ENCODE data around the gene TIMM23B.
A peak's percentile ranks its signal among the peaks of the same experiment; 100 is the strongest.
"Not testable (repeated sequence)": the region's sequence is repeated elsewhere in the genome, so short reads cannot be mapped to it uniquely, and the experiment has no call there.

TIMM23B gene, protein sequence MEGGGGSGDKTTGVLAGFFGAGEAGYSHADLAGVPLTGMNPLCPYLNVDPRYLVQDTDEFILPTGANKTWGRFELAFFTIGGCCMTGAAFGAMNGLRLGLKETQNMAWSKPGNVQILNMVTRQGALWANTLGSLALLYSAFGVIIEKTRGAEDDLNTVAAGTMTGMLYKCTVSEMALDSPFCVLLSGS

DNA sequence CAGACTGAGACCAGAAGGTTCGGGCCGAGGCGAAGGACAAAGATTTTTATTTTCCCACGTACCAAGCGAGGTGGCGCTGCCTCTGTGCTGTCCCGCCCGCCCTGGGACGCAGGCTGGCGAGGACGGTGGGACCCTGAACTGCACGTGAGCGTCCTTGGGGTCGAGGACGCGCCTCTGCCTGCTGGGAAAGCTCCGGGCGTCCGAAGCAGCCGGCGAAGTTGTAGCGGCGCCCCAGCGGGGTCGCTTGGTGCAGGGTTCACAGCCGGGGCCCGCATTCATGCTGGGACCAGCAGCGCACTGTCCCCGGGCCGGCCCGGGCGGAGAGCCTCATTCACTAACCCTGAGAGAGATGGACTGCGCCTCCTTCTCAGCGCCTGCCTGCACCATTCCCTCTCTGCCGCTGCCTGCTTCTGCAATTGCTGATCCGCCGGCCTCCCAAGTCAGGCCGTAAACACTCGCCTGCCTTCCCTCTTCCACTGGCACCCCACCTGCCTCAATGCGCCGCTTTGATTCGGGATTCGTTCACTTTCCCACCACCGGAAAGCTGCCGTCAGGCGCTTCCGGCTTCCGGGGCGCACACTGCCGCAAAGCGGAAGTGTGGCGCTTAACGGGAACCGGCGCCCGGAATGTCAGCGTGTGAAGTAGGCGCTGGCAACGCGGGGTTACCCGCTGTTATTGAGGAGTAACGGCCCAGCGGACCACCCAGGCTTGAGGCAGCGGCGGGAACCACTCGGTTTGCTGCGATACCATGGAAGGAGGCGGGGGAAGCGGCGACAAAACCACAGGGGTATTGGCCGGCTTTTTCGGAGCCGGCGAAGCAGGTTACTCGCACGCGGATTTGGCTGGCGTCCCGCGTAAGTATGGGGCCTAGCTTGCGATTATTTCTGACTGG lies at the start of gene TIMM23B, which contains the start of gene PARG:
Gene TIMM23B (plus strand): TSS at position 607 of the 892 bp plus-strand sequence. CDS start 142 bp downstream, at position 749.
Gene PARG (minus strand): TSS at position 581 of the 892 bp plus-strand sequence. CDS start 302 bp downstream, at position 279.
- Mint-ChIP-seq H3K4me1 (peaks cover 35% of the 10 kb centered on the region), H3K4me3 (peak within 1 kb of the TSS; percentile 99), H3K27ac (peak within 1 kb of the TSS; percentile 95)
- not testable (repeated sequence) for H3K9me3 Mint-ChIP-seq, H3K36me3 Mint-ChIP-seq, H3K27me3 Mint-ChIP-seq
- peak; percentile 94 for ATAC-seq

DNA sequence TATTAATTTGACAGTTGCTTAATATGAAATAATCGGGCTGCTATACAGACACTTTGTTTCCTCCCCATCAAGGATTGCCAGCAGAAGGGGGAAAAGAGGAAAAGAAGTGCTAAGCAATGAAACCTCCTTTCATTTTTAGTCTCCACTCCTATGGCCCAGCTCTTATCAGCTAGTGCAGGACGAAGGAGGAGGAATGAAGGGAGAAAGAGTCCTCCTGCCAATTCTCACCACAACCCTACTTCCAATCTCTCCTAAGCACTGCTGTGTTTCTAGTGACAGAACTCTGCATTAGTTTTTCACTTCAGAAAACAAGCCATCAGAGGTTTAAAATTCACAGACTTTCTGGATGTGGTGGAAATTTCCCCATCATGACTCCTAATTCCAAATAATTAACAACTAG lies 41.9 kb upstream of the TIMM23B start:
- H3K27me3 Mint-ChIP-seq, H3K27ac Mint-ChIP-seq, H3K4me1 Mint-ChIP-seq, H3K4me3 Mint-ChIP-seq, H3K9me3 Mint-ChIP-seq, ATAC-seq: not testable (repeated sequence)
- H3K36me3 Mint-ChIP-seq: peaks cover 29% of the 10 kb centered on the region

DNA sequence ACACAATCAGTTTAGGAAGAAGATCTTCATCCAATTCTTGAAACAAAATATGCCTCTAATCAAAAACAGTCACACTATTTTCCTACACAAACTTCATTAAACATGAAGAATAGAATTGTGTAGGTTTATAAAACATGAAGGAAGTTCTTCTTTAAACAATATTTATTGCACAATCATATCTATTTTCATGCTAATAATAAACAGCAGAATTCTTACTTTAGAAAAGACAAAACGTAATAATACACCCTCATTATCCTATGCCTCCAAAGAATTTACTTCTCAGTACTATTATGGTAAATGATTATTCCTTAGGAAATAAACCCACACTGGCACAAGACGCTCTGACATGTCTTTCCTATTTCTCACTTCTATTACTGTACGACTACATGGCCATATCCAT lies 41.4 kb upstream of the TIMM23B start:
- not testable (repeated sequence) for H3K4me1 Mint-ChIP-seq, H3K9me3 Mint-ChIP-seq, H3K27ac Mint-ChIP-seq, H3K27me3 Mint-ChIP-seq, ATAC-seq, H3K4me3 Mint-ChIP-seq
- peaks cover 29% of the 10 kb centered on the region for H3K36me3 Mint-ChIP-seq

DNA sequence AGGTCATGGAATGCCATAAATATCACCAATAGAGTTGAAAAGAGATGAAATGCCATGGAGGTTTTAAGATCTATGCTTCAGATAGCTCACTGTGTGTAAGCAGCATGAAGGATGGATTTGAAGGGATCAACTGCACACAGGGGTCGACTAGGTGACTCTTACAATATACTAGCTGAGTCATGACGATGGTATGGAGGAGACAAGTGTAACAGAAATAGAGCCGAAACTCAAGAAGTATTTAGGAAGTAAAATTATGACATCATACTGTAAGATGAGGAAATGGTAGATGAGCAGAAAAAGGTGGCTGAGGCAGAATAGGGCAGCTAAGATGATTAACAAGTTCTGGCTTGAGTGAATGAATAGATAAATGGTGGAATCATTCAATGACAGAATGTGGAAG lies 38.0 kb upstream of the TIMM23B start:
- H3K4me1 Mint-ChIP-seq, ATAC-seq, H3K27ac Mint-ChIP-seq, H3K9me3 Mint-ChIP-seq, H3K27me3 Mint-ChIP-seq, H3K4me3 Mint-ChIP-seq: not testable (repeated sequence)
- H3K36me3 Mint-ChIP-seq: peaks cover 31% of the 10 kb centered on the region

DNA sequence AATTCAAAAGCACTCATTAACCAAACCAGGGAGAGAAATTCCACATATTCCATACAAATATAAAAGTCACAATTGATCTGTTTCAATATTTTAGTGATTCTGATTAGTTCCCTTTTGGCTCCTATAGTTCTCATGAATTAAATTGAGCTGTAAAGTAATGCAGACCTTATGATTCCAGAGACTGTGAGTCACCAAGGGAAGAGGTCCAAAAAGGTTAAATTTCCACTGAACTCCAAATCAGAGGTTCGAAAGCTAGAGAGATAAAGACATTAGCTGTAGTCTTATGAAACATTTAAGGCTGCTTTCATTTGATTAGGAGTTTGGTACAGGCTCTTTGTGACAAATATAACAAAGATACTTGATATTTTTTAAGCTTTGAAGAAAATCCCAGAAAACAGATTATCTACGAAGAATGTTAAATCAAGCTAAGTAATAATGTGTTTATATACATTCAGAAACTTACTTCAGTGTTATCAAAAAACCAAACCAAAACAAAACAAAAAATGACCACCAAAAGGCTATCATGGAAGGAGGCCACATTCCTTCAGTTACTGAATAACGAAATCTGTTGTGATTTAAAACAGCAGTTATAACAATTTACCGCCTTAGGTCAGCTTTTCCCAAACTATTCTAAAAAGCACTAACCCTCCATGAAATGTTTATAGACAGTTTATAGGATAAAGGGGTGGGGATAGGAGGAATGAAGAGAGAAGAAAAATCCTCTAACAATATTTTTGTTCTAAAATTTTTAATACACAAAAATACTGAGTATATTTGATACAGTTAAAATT lies 33.4 kb upstream of the TIMM23B start:
- H3K36me3 Mint-ChIP-seq: peaks cover 27% of the 10 kb centered on the region
- not testable (repeated sequence) for H3K9me3 Mint-ChIP-seq, ATAC-seq, H3K4me1 Mint-ChIP-seq, H3K4me3 Mint-ChIP-seq, H3K27me3 Mint-ChIP-seq, H3K27ac Mint-ChIP-seq

DNA sequence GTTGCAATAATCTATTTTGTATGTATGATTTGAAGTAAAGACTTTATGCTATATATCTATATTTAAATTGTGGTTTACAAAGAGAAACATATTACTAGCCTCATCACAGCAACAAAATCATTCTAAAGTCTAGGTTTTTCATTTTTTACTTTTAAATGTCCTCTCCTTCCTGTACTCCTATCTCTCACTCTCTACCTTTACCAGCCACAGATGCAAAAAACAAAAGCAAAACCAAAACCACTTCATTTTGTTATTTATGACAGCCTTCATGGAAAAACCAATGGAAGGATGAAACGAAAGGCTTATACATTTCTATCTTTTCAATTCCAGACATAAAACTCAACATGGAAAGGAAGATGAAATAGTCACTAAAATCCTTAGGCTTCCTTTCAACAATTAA lies 31.6 kb upstream of the TIMM23B start:
- H3K36me3 Mint-ChIP-seq: peaks cover 19% of the 10 kb centered on the region
- H3K4me1 Mint-ChIP-seq, H3K27ac Mint-ChIP-seq, H3K9me3 Mint-ChIP-seq, ATAC-seq, H3K27me3 Mint-ChIP-seq, H3K4me3 Mint-ChIP-seq: not testable (repeated sequence)

DNA sequence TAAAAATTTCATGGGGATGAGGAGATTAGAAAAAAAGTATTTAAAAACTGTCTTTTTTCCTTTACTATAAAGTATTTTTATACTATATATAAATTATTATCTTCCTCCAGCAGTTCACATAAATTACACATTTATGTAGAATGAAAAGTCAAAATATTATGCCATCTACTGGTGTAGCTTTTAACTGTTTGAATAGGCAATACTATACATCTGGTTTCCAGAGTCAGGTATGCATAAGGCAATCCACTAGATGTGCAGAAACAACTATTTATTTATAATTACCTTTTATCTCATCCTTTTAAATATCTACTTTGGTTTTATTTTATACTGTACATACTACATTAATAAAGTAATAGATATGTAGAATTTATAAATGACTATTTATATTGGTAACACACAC lies 25.4 kb upstream of the TIMM23B start:
- H3K4me1 Mint-ChIP-seq, H3K27ac Mint-ChIP-seq, H3K27me3 Mint-ChIP-seq, H3K9me3 Mint-ChIP-seq, ATAC-seq, H3K4me3 Mint-ChIP-seq: not testable (repeated sequence)
- H3K36me3 Mint-ChIP-seq: peaks cover 16% of the 10 kb centered on the region

DNA sequence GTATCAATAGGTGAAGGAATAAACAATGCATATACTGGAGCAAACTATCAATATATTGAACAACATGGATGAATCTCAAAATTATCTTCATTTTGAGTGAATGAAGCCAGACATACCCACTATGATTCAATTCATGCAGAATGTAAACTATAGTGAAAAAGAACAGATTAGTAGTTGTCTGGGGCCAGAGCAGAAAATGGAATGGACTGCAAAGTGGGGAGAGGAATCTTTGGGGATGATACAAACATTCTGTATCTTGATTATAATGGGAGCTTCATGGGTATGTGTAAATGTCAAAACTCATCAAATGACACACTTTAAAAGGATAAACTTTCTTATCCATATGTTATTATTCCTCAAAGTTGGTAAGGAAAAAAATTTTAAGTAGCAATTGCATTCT lies 23.9 kb upstream of the TIMM23B start:
- not testable (repeated sequence) for H3K4me1 Mint-ChIP-seq, H3K27me3 Mint-ChIP-seq, H3K27ac Mint-ChIP-seq, ATAC-seq, H3K4me3 Mint-ChIP-seq, H3K9me3 Mint-ChIP-seq
- H3K36me3 Mint-ChIP-seq: peaks cover 17% of the 10 kb centered on the region

DNA sequence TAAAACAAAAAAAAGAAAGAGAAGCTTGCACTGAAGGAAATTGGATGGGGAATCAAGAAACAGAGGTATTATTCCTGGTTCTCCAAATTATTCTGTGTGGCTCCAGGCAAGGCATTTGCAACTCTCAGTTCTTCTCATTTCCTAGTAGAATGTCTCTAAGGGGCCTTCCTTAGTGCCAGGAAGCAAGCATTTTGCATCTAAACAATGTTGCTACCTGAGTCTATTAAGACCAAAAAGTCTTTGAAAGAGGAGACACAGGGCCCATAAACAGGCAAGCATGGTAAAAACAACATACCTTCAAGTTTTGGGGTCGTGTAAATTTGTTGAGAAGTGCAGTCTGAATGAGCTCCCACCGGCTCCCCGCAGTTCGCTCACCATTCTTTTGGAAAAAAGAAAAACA lies 19.8 kb upstream of the TIMM23B start:
- not testable (repeated sequence) for H3K4me3 Mint-ChIP-seq, H3K27me3 Mint-ChIP-seq, H3K9me3 Mint-ChIP-seq, ATAC-seq, H3K27ac Mint-ChIP-seq, H3K4me1 Mint-ChIP-seq
- H3K36me3 Mint-ChIP-seq: peaks cover 16% of the 10 kb centered on the region

DNA sequence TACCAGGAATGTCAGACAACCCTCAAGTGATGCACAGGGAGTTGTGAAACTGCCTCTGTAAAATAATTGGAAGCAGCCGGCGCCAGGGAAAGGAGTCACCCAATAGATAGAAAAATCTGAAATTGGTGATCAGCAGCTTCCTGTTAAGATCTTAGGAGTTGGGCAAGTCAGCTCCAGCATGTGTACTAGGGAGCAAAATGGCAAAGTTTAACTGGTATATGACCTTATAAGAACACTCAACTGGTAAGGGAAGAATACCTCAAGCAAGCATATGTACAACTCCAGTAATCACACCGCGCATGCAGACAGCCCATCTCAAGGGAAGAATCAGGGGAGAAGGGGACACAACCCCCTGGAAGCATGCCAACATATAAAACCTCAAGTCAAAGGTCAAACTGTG lies 18.3 kb upstream of the TIMM23B start:
- ATAC-seq, H3K27me3 Mint-ChIP-seq, H3K9me3 Mint-ChIP-seq, H3K4me1 Mint-ChIP-seq, H3K27ac Mint-ChIP-seq, H3K4me3 Mint-ChIP-seq: not testable (repeated sequence)
- peaks cover 12% of the 10 kb centered on the region for H3K36me3 Mint-ChIP-seq

DNA sequence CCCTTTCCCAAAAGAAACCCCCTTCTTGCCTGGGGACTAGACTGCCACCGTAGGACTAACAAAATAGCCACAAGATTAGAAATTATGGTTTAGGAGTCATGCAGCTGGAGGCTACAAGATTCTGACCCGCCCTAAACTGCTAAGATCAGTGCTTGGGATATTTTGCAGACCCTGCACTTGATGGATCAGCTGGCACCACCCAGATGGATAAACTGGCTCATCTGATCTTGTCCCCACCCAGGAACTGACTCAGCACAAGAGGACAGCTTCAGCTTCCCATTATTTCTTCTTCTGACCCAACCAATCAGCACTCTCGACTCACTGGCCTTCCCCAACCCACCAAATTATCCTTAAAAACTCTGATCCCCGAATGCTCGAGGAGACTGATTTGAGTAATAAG lies 10.6 kb upstream of the TIMM23B start:
- H3K9me3 Mint-ChIP-seq, H3K27me3 Mint-ChIP-seq, H3K4me3 Mint-ChIP-seq, H3K27ac Mint-ChIP-seq, H3K4me1 Mint-ChIP-seq, ATAC-seq: not testable (repeated sequence)
- peaks cover 14% of the 10 kb centered on the region for H3K36me3 Mint-ChIP-seq

DNA sequence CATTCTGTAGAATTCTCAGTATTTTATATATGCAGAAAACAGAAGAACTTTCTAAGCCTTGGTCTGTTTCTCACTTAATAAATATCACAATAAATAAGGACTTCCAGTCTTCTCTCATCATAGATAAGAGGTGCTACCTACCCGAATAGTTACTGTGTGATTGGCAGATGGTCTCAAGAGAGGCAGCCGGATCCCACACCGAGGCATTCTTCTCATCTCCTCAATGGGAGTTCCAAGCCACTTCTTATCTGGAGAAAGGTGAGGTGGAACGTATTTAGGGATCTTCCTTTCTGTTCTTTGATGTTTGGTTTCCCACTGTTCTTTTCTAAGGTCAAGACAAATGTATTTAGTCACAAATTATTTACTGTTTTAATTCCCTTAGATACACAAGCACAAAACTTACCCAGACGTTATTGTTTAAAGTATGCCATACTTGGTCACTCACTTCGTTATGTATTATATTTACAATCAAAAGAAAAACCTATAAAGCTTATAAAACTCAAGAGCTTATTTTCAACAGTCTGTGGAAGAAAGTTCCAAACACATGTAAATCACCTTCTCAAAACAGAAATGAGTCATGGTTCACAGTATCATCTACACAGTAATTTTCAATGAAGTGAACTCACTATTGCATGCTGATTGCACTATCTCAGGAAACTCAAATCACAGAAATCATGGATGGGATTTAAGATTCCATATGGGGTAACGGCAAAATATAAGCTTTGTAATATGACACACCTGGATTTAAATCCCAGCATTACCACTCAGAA lies 9.7 kb upstream of the TIMM23B start:
- not testable (repeated sequence) for ATAC-seq, H3K27me3 Mint-ChIP-seq, H3K27ac Mint-ChIP-seq, H3K4me3 Mint-ChIP-seq, H3K9me3 Mint-ChIP-seq
- Mint-ChIP-seq H3K4me1 (peaks cover 11% of the 10 kb centered on the region), H3K36me3 (peaks cover 10% of the 10 kb centered on the region)

DNA sequence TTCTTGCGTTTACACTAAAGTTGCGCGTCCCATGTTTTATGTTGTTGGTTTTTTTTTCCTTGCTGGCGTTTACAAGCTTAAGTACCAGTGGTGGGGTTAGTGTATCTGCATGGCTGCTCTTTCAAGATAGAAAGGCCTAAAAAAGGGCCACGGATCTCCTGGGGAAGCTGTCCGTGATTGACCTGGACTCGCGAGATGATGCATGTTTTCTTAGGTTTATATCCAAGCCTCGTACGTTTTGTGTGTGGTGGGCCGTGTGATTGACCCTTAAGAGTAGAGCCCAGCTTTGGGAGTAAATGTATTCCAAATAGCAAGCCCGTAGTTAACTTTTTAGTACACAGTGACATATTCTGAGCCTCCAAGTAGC lies 469 bp downstream of the TIMM23B start:
- H3K9me3 Mint-ChIP-seq, ATAC-seq, H3K36me3 Mint-ChIP-seq, H3K27me3 Mint-ChIP-seq: not testable (repeated sequence)
- Mint-ChIP-seq H3K27ac (peak overlapping the region; percentile 95), H3K4me1 (peaks cover 35% of the 10 kb centered on the region), H3K4me3 (peak overlapping the region; percentile 99)

DNA sequence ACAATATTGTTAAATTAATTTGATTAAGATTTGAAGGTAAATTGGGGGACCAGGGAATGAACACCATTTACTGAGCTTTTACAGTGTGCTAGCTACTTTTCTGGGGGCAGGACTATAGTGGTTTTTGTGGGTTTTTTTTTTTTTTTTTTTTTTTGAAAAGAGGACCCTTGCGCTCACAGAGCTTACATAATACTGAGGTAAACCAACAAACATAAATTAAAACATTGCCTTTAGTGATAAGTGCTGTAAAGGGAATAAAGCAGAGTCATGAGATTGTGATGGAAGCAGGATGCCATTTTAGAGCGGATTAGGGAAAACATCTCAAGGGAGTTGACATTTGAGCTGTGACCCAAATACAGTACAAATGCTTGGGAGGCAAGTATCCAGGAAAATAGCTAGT lies 1.8 kb downstream of the TIMM23B start:
- Mint-ChIP-seq H3K4me1 (peaks cover 35% of the 10 kb centered on the region), H3K27ac (peak overlapping the region; percentile 95), H3K36me3 (peaks cover 11% of the 10 kb centered on the region)
- not testable (repeated sequence) for H3K27me3 Mint-ChIP-seq, H3K4me3 Mint-ChIP-seq, ATAC-seq, H3K9me3 Mint-ChIP-seq

DNA sequence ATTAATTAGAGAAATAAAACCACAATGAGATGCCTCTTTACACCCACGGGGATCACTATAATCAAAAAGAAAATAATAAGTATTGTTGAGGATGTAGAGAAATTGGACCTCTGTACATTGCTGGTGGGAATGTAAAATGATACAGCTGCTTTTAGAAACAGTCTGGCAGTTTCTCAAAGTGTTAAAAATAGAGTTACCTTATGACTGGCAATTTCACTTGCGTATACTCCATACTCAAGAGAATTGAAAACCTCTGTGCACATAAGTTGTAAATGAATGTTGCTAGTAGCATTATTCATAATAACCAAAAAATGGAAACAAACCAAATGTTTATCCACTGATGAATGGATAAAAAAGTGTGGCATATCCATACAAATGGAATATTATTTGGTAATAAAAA lies 6.3 kb downstream of the TIMM23B start:
- not testable (repeated sequence) for H3K4me3 Mint-ChIP-seq

More for the DNA sequence above, 6.3 kb downstream of the TIMM23B start:
- H3K36me3 Mint-ChIP-seq: peaks cover 11% of the 10 kb centered on the region
- not testable (repeated sequence) for H3K9me3 Mint-ChIP-seq, ATAC-seq, H3K27me3 Mint-ChIP-seq, H3K27ac Mint-ChIP-seq, H3K4me1 Mint-ChIP-seq

Measured in stimulated activated memory B cell treated with anti-CD40 and anti-IgM and Interleukin-4, amounts not matched to agents 10 μg/mL and 1 μg/mL and 100 μg/mL, for 72 hours (primary cell).